HUES48 (cell line): ENCODE data around the gene PITPNC1.
A peak's percentile ranks its signal among the peaks of the same experiment; 100 is the strongest.
"Not testable (repeated sequence)": the region's sequence is repeated elsewhere in the genome, so short reads cannot be mapped to it uniquely, and the experiment has no call there.

ENCODE experiments used
- H3K27ac ChIP-seq: one replicate; pipeline ENCODE4 v1.7.0; 2013; ENCODE audit warnings: low read depth, low read length, inconsistent platforms
- H3K27me3 ChIP-seq: 2 replicates; pipeline ENCODE4 v1.6.1; 2013; ENCODE audit warnings: mild to moderate bottlenecking, low read length; ENCODE audit not compliant: control insufficient read depth, insufficient read depth
- H3K36me3 ChIP-seq: 2 replicates; pipeline ENCODE4 v1.6.1; 2013; ENCODE audit warnings: low read length; ENCODE audit not compliant: control insufficient read depth, insufficient read depth
- H3K4me1 ChIP-seq: 2 replicates; pipeline ENCODE4 v1.6.1; 2013; ENCODE audit warnings: mild to moderate bottlenecking, low read length; ENCODE audit not compliant: control insufficient read depth, insufficient read depth
- H3K4me3 ChIP-seq: 2 replicates; pipeline ENCODE4 v1.5.1; 2013; ENCODE audit warnings: mild to moderate bottlenecking, low read depth, low read length
- H3K9ac ChIP-seq: 2 replicates; pipeline ENCODE4 v1.6.1; 2013; ENCODE audit warnings: mild to moderate bottlenecking, low read depth, low read length, moderate library complexity
- H3K9me3 ChIP-seq: 2 replicates; pipeline ENCODE4 v1.6.1; 2013; ENCODE audit warnings: low read length; ENCODE audit not compliant: control insufficient read depth, insufficient read depth

The PITPNC1 gene

GRCh38 chr17:67502151-67502550, 125.1 kb downstream of the PITPNC1 start:
- H3K27me3 ChIP-seq: no peaks in the 10 kb centered on the region
- no peak overlapping the region for H3K27ac ChIP-seq
- H3K9ac ChIP-seq: no peak overlapping the region
- peaks cover 30% of the 10 kb centered on the region for H3K4me1 ChIP-seq
- no peaks in the 10 kb centered on the region for H3K9me3 ChIP-seq
- H3K36me3 ChIP-seq: no peaks in the 10 kb centered on the region
- H3K4me3 ChIP-seq: no peak overlapping the region

DNA sequence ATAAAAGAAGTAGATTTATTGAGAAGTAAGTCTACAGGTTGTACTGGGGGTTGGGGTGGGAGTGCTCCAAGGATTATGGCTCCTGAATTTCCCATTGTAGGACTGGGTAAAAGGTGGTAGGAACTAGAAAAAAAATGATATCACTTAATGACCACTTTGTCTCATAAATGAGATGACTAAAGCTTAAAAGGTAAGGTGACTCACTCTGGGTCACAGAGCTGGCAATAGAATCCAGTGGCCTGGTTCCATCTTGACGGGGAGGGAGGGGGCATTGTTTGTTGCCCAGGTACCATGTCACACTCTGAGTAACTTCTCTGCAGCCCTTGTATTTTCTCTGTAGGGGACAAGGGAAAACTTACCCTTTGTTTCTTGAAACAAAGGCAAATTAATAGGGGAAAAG, 126.1 kb downstream of the PITPNC1 start:
- no peak overlapping the region for H3K27ac ChIP-seq
- H3K4me1 ChIP-seq: peaks cover 30% of the 10 kb centered on the region
- H3K36me3 ChIP-seq: no peaks in the 10 kb centered on the region
- H3K27me3 ChIP-seq: no peaks in the 10 kb centered on the region
- H3K4me3 ChIP-seq: no peak overlapping the region
- no peak overlapping the region for H3K9ac ChIP-seq
- H3K9me3 ChIP-seq: no peaks in the 10 kb centered on the region

GRCh38 chr17:67503739-67504138, 126.7 kb downstream of the PITPNC1 start:
- Histone ChIP-seq H3K4me3 (no peak overlapping the region), H3K36me3 (no peaks in the 10 kb centered on the region), H3K27ac (peak overlapping the region; percentile 18), H3K9ac (no peak overlapping the region), H3K27me3 (no peaks in the 10 kb centered on the region), H3K9me3 (no peaks in the 10 kb centered on the region), H3K4me1 (peaks cover 30% of the 10 kb centered on the region)

- no peak overlapping the region for H3K9ac ChIP-seq
- no peaks in the 10 kb centered on the region for H3K27me3 ChIP-seq
- H3K27ac ChIP-seq: peak overlapping the region; percentile 18
- no peak overlapping the region for H3K4me3 ChIP-seq
- H3K9me3 ChIP-seq: no peaks in the 10 kb centered on the region
- peaks cover 30% of the 10 kb centered on the region for H3K4me1 ChIP-seq
- H3K36me3 ChIP-seq: no peaks in the 10 kb centered on the region
These were observed 127.1 kb downstream of the PITPNC1 start for GRCh38 chr17:67504182-67504581.

GRCh38 chr17:67506966-67507365, 129.9 kb downstream of the PITPNC1 start:
- Histone ChIP-seq H3K4me1 (peaks cover 32% of the 10 kb centered on the region), H3K9me3 (no peaks in the 10 kb centered on the region), H3K9ac (no peak overlapping the region), H3K27ac (no peak overlapping the region), H3K27me3 (no peaks in the 10 kb centered on the region), H3K4me3 (no peak overlapping the region), H3K36me3 (no peaks in the 10 kb centered on the region)

DNA sequence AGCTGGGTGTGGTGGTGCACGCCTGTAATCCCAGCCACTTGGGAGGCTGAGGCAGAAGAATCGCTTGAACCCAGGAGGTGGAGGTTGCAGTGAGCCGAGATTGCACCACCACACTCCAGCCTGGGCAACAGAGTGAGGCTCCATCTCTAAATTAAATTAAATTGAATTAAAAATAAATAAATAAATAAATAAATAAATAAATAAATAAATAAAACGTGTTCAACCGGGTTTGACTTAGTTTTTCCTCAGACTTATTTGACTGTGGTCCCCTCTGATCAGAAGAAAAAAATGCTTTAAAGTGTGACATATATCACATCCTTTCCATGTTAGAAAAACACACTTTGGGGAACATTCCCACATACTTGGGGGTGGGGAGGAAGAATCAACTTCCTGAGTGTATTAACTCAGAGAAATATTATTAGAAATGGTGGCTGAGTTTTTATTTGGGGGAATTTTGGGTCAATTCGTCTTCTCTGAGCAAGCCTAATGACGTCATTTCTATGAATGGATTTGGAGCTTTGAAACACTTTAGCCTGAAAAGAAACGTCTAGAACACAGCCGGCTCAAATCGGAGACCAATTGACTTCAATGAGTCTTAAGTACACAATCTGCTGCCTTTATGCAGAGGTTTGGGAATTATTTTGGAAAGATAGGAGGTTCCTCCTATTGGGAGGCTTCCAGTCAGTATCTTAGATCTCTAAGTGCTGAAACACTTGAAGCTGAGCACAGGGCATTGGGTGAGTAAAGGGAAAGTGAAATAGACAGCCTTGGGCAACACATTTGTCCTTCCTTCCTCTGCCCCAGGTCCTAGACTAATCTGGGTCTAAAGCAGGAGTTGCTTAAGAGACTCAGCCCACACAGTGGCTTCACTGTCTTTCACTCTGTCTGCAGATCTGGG, 132.6 kb downstream of the PITPNC1 start:
- Histone ChIP-seq H3K4me1 (peaks cover 12% of the 10 kb centered on the region), H3K9me3 (no peaks in the 10 kb centered on the region), H3K36me3 (no peaks in the 10 kb centered on the region), H3K27ac (no peak overlapping the region), H3K9ac (no peak overlapping the region), H3K27me3 (no peaks in the 10 kb centered on the region), H3K4me3 (no peak overlapping the region)

GRCh38 chr17:67511012-67511411, 133.9 kb downstream of the PITPNC1 start:
- Histone ChIP-seq H3K4me3 (no peak overlapping the region), H3K27me3 (no peaks in the 10 kb centered on the region), H3K4me1 (peaks cover 21% of the 10 kb centered on the region), H3K27ac (no peak overlapping the region), H3K9me3 (no peaks in the 10 kb centered on the region), H3K9ac (no peak overlapping the region), H3K36me3 (no peaks in the 10 kb centered on the region)

DNA sequence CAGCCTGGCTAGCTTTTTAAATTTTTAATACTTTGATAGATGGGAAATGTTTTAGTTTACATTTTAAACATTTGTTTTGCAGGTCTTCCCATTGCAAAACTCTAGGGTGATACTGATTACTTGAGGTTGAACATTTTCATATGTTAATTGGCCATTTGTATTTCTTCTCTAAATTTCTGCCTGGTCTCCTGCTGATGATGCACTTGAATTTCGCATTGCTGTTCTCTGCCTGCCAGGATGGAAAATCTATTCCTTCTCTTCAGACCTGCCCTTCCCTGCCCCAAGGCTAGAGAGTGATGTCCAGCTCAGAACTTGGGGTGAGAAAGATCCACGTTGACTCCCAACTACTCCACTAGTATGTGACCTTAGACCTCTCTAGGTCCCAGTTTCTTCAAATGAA, 134.7 kb downstream of the PITPNC1 start:
- Histone ChIP-seq H3K9ac (no peak overlapping the region), H3K4me3 (no peak overlapping the region), H3K36me3 (no peaks in the 10 kb centered on the region), H3K9me3 (no peaks in the 10 kb centered on the region), H3K27me3 (no peaks in the 10 kb centered on the region), H3K4me1 (peaks cover 17% of the 10 kb centered on the region), H3K27ac (no peak overlapping the region)

GRCh38 chr17:67514998-67515397, 137.9 kb downstream of the PITPNC1 start:
- H3K27me3 ChIP-seq: no peaks in the 10 kb centered on the region
- no peak overlapping the region for H3K27ac ChIP-seq
- H3K4me1 ChIP-seq: peaks cover 25% of the 10 kb centered on the region
- no peak overlapping the region for H3K4me3 ChIP-seq
- no peak overlapping the region for H3K9ac ChIP-seq
- H3K36me3 ChIP-seq: no peaks in the 10 kb centered on the region
- H3K9me3 ChIP-seq: no peaks in the 10 kb centered on the region

DNA sequence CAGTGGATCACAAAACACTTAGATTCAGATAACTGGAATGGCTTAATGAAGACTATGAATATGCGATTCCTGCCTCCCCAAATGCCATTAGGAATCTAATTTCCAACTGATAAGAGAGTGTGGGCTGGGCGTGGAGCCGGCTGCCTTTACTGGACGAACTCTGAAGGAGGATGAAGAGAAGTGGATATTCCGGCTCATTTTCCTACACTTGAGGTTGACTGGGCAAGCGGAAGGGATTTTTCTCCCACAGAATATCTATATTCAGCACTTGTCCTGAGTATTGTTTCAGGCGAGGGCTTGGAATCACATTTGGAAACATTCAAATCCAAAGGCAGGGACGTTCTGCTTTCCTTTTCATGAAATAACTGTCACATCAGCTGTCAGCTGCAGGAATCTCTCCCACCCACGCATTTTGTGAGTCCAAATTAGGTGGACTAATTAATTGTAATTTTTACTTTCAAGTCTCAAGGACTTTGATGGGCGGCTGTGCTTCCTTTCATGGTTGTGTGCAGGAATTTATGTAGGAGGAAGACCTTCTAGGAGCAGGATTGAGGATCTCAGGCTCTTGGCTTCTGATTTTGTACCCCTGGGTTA, 138.5 kb downstream of the PITPNC1 start:
- Histone ChIP-seq H3K4me1 (peaks cover 31% of the 10 kb centered on the region), H3K27ac (no peak overlapping the region), H3K36me3 (no peaks in the 10 kb centered on the region)

GRCh38 chr17:67516571-67516970, 139.5 kb downstream of the PITPNC1 start:
- not testable (repeated sequence) for H3K4me3 ChIP-seq, H3K9me3 ChIP-seq, H3K27me3 ChIP-seq, H3K36me3 ChIP-seq, H3K9ac ChIP-seq, H3K27ac ChIP-seq
- peaks cover 40% of the 10 kb centered on the region for H3K4me1 ChIP-seq

More for the DNA sequence above, 138.5 kb downstream of the PITPNC1 start:
- H3K27me3 ChIP-seq: no peaks in the 10 kb centered on the region
- H3K9me3 ChIP-seq: no peaks in the 10 kb centered on the region
- H3K9ac ChIP-seq: no peak overlapping the region
- no peak overlapping the region for H3K4me3 ChIP-seq
